ENCODE results near the gene CSNK1A1.

Gene CSNK1A1

DNA sequence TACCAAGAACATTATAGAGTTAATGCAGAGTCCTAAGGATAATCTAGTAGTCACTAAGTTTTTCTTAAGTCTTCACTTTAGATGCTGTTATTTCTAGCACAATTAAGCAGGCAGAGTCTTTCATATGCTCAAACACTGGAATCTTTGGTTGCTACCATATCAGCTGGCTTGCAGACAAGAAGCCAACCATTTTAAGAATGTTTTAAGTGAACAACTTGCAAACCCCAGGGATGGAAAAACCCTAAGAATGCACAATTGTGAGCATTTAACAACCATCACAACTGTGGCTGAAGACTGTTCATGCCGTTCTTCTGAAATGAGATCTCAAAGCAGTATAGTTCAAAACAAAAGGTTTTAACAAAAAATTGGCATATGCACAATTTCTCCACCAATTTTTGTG is 55.1 kb downstream of the CSNK1A1 start:
- no peak for DNase-seq (ENCODE audit: extremely low read depth, low read depth)
- TF ChIP-seq, protein P1, sequence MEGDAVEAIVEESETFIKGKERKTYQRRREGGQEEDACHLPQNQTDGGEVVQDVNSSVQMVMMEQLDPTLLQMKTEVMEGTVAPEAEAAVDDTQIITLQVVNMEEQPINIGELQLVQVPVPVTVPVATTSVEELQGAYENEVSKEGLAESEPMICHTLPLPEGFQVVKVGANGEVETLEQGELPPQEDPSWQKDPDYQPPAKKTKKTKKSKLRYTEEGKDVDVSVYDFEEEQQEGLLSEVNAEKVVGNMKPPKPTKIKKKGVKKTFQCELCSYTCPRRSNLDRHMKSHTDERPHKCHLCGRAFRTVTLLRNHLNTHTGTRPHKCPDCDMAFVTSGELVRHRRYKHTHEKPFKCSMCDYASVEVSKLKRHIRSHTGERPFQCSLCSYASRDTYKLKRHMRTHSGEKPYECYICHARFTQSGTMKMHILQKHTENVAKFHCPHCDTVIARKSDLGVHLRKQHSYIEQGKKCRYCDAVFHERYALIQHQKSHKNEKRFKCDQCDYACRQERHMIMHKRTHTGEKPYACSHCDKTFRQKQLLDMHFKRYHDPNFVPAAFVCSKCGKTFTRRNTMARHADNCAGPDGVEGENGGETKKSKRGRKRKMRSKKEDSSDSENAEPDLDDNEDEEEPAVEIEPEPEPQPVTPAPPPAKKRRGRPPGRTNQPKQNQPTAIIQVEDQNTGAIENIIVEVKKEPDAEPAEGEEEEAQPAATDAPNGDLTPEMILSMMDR (IDR thresholded peaks at IDR 0.05; ENCODE audit: low read depth, low read length, missing control alignments) = no peak
- H3K4me3 ChIP-seq (replicated peaks; ENCODE audit: low read depth, low read length) = no peak overlapping the region

DNA sequence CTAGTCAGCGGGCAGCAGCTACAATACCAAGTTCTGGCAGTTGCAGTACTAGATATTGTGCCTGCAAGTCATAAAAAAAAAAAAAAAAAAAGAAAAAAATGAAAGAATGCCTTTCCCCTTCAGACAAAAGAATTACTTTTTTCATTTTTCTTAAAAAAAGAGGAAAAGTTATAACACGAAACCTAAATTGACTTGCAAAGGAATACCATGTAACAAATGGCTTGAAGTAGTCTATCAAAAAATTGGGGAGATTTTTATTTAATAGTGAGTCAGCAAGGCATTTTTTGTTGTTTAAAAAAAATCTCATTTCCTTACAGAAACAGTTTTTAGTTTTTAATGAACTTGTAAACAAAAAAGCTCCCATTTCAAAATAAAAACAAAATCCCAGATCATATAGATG is 55.6 kb downstream of the CSNK1A1 start:
- TF ChIP-seq, protein P1 (IDR thresholded peaks at IDR 0.05; ENCODE audit: low read depth, low read length, missing control alignments) = no peak
- no peak for DNase-seq (ENCODE audit: extremely low read depth, low read depth)
- H3K4me3 ChIP-seq (replicated peaks; ENCODE audit: low read depth, low read length) = no peak overlapping the region

DNA sequence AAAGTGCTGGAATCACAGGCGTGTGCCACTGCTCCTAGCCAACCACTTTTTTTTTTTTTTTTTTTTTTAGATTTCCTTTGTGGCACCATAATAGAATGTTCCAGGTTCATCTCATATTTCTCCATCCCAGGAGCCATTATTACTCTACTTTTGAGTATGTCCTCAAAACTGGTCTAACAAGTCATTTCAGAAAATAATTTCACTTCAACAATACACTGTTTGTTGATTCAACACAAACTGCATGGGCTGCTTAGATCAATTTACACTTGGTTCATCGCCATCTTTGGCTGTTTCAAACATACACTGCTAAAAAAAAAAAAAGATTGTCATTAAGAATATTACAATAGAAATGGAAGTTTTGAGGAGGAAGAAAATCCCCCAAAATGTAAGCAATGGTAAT is 57.9 kb downstream of the CSNK1A1 start:
- H3K4me3 ChIP-seq (replicated peaks; ENCODE audit: low read depth, low read length) = no peak overlapping the region
- no peak for DNase-seq (ENCODE audit: extremely low read depth, low read depth)
- TF ChIP-seq, protein P1 (IDR thresholded peaks at IDR 0.05; ENCODE audit: low read depth, low read length, missing control alignments) = no peak

DNA sequence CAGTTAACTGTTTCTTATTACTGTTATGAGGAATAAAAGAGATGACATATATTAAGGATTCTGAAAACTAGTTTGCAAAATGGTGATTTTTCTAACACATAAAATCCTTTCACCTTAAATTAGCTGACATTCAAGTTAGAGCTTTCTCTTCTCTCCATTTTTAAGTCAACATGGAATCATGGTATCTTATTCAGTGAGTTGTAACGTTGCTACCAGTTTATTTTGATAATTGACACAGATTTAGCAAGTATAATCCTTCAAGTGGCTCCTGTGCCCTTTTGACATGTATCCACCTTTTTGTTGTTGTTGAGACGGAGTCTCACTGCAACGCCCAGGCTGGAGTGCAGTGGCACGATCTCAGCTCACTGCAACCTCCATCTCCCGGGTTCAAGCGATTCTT is 58.5 kb downstream of the CSNK1A1 start:
- H3K4me3 ChIP-seq (replicated peaks; ENCODE audit: low read depth, low read length) = no peak overlapping the region
- DNase-seq (ENCODE audit: extremely low read depth, low read depth) = no peak
- TF ChIP-seq, protein P1 (IDR thresholded peaks at IDR 0.05; ENCODE audit: low read depth, low read length, missing control alignments) = no peak

DNA sequence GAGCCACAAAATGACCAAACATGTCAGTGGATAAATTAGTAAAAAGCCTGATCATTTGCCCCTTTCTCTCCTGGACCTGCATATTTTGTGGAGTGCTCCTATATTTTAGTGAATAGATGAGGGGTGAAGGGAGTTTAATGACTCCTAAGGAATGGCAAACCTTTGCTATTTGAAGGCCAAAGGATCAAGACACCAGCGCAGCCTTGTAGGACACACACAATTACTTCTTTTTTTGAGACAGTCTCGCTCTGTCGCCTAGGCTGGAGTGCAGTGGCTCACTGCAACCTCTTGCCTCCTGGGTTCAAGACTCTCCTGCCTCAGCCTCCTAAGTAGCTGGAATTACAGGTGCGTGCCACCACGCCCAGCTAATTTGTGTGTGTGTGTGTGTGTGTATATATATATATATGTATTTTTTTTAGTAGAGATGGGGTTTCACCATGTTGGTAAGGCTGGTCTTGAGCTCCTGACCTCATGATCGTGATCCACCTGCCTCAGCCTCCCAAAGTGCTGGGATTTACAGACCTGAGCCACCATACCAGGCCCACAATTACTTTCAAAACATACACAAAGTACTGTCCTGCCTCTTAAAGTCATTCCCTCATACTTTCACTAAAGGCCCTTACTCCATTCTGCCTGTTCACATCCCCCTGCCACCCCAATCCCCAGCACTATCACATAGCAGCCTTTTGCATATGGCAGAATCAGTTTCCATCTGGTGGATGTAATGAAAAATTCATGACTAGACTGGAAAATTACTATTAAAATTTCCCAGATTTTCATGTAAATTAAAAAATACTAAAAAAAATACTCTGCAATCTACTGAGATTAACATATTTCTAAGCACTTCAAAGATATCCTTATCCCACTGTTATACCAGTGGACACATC is 60.4 kb downstream of the CSNK1A1 start:
- TF ChIP-seq, protein P1 (IDR thresholded peaks at IDR 0.05; ENCODE audit: low read depth, low read length, missing control alignments) = no peak
- H3K4me3 ChIP-seq (replicated peaks; ENCODE audit: low read depth, low read length) = no peak overlapping the region
- no peak for DNase-seq (ENCODE audit: extremely low read depth, low read depth)

DNA sequence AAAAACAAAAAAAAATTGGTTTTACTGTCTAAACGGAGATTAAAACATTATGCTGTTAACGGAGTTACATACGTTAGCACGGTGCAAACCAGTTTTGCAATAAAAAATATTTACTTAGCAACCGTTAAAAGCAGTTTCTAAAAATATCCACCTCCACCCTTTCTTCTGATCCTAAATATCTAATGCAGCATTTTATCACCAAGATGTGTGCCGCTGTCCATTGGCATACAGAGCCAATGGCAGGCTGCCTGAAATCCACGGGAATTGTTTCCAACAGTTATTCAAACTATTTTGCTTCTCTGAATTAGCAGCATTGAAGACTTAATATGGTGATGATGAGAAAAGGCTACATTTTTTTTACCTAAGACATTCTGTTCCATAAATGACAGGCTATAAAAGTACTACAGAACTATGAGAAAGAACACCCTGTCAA is 61.6 kb downstream of the CSNK1A1 start:
- TF ChIP-seq, protein P1 (IDR thresholded peaks at IDR 0.05; ENCODE audit: low read depth, low read length, missing control alignments) = no peak
- DNase-seq (ENCODE audit: extremely low read depth, low read depth) = no peak
- no peak overlapping the region for H3K4me3 ChIP-seq (replicated peaks; ENCODE audit: low read depth, low read length)
